ENCODE data around the gene OPN1MW. TPM values are rescaled to one million over a fixed set of nuclear protein-coding genes. Genes with fewer than 3 reads are reported as not detected.

OPN1MW gene
- total and polyA plus RNA-seq, 2 of the 8 experiments (the other 6 are each of a cell fraction or from before 2014, with no cell fraction given), result not detected

DNA sequence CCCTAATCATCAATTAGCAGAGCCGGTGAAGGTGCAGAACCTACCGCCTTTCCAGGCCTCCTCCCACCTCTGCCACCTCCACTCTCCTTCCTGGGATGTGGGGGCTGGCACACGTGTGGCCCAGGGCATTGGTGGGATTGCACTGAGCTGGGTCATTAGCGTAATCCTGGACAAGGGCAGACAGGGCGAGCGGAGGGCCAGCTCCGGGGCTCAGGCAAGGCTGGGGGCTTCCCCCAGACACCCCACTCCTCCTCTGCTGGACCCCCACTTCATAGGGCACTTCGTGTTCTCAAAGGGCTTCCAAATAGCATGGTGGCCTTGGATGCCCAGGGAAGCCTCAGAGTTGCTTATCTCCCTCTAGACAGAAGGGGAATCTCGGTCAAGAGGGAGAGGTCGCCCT lies 41.7 kb upstream of the OPN1MW start:
- Histone ChIP-seq H3K27me3 (replicated peaks in 1 of 4; ENCODE audit: control insufficient read depth in 3 of 4, extremely low read depth in 1 of 4, insufficient read depth in 3 of 4, low read length in 3 of 4) (no peaks in the 10 kb centered on the region), H2BK120ac (replicated peaks; ENCODE audit: low read depth, low read length) (no peak overlapping the region), H3K9me3 (ENCODE audit: insufficient read depth in 2 of 2, low read depth in 1 of 2, low read length in 1 of 2) (no peaks in the 10 kb centered on the region), H3K27ac (ENCODE audit: low read depth, low read length) (no peak overlapping the region), H3K4ac (replicated peaks; ENCODE audit: insufficient read length, low read depth, low read length) (no peak overlapping the region), H2AFZ (ENCODE audit: low read length) (no peak overlapping the region), H4K8ac (ENCODE audit: extremely low read depth, insufficient read depth, low read length) (no peak overlapping the region), H4K20me1 (replicated peaks in 1 of 2; ENCODE audit: control insufficient read depth in 1 of 2, insufficient read depth in 2 of 2, low read length in 2 of 2) (no peaks in the 10 kb centered on the region), H3K9ac (replicated peaks in 1 of 4; ENCODE audit: extremely low read depth in 1 of 4, low read depth in 3 of 4, low read length in 3 of 4) (no peak overlapping the region), H2BK15ac (ENCODE audit: low read length) (no peak overlapping the region), H3K4me2 (ENCODE audit: insufficient read depth in 1 of 2, low read depth in 2 of 2, low read length in 2 of 2) (no peak overlapping the region), H4K5ac (ENCODE audit: insufficient read length, low read depth, low read length) (no peak overlapping the region), H2BK5ac (ENCODE audit: low read depth, low read length) (no peak overlapping the region), H3K23ac (ENCODE audit: insufficient read length) (no peak overlapping the region), H3K14ac (ENCODE audit: insufficient read length) (no peak overlapping the region), H2AK5ac (ENCODE audit: low read depth, low read length) (no peak overlapping the region), H3K4me3 (ENCODE audit: extremely low read depth in 1 of 4, insufficient read depth in 2 of 4, low read depth in 3 of 4, low read length in 4 of 4) (no peak overlapping the region), H4K91ac (replicated peaks; ENCODE audit: insufficient read length, low read length) (no peak overlapping the region), H3K79me1 (ENCODE audit: low read depth, low read length) (no peaks in the 10 kb centered on the region), H3K18ac (ENCODE audit: extremely low read depth, low read length) (no peak overlapping the region), H2BK12ac (ENCODE audit: low read depth, low read length) (no peak overlapping the region), H3K56ac (replicated peaks; ENCODE audit: insufficient read length, low read depth, low read length) (no peak overlapping the region), H3K36me3 (ENCODE audit: control insufficient read depth in 2 of 4, insufficient read depth in 4 of 4, low read length in 3 of 4) (no peaks in the 10 kb centered on the region), H2BK20ac (ENCODE audit: low read length) (no peak overlapping the region), H3K79me2 (ENCODE audit: control insufficient read depth in 1 of 2, insufficient read depth in 2 of 2, low read length in 2 of 2) (no peaks in the 10 kb centered on the region), H3K4me1 (replicated peaks in 1 of 4; ENCODE audit: control insufficient read depth in 3 of 4, insufficient read depth in 4 of 4, low read length in 3 of 4) (no peaks in the 10 kb centered on the region), H3K23me2 (ENCODE audit: low read depth, low read length) (no peaks in the 10 kb centered on the region)
- WGBS, 2 experiments (ENCODE audit: extremely low coverage in 1 of 2, insufficient coverage in 1 of 2, insufficient read length in 1 of 2, insufficient replicate concordance in 2 of 2, low coverage in 1 of 2, low lambda C conversion rate in 2 of 2, missing lambda C conversion rate in 1 of 2), result 98% methylated on average over 5 of the region's 10 CpGs; no CpG with 5 or more reads in 1 of the 2 experiments
- FAIRE-seq (no peak), DNase-seq (ENCODE audit: low read depth in 1 of 2, low spot score in 2 of 2) (no peak)
- ChIA-PET POLR2A (ENCODE audit: partially characterized antibody) (no interaction called here), CTCF (ENCODE audit: partially characterized antibody) (interaction anchor here (1.2 kb wide), 1 partner anchor 167 kb away, joined by 3 read pairs; no protein-coding TSS in a partner anchor)
- TF ChIP-seq SIX5 (IDR thresholded peaks at IDR 0.05; ENCODE audit: low read depth, low read length) (no peak), SIRT6 (IDR thresholded peaks at IDR 0.05; ENCODE audit: low read length) (no peak), JUN (IDR thresholded peaks at IDR 0.05; ENCODE audit: low read depth, low read length) (no peak), POLR2AphosphoS5 (IDR thresholded peaks at IDR 0.05; ENCODE audit: low read depth, low read length) (no peak), RNF2 (IDR thresholded peaks at IDR 0.05; ENCODE audit: borderline replicate concordance, low read depth, low read length, missing control alignments, poor library complexity, severe bottlenecking) (no peak), BACH1 (IDR thresholded peaks at IDR 0.05; ENCODE audit: low read length) (no peak), HDAC6 (IDR thresholded peaks at IDR 0.05; ENCODE audit: low read depth, low read length) (no peak)
- TF ChIP-seq, protein P1, sequence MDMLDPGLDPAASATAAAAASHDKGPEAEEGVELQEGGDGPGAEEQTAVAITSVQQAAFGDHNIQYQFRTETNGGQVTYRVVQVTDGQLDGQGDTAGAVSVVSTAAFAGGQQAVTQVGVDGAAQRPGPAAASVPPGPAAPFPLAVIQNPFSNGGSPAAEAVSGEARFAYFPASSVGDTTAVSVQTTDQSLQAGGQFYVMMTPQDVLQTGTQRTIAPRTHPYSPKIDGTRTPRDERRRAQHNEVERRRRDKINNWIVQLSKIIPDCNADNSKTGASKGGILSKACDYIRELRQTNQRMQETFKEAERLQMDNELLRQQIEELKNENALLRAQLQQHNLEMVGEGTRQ (IDR thresholded peaks at IDR 0.05; ENCODE audit: low read length), result no peak
- TF ChIP-seq, protein P2, sequence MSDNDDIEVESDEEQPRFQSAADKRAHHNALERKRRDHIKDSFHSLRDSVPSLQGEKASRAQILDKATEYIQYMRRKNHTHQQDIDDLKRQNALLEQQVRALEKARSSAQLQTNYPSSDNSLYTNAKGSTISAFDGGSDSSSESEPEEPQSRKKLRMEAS (IDR thresholded peaks at IDR 0.05), result no peak
- TF ChIP-seq, protein P3, sequence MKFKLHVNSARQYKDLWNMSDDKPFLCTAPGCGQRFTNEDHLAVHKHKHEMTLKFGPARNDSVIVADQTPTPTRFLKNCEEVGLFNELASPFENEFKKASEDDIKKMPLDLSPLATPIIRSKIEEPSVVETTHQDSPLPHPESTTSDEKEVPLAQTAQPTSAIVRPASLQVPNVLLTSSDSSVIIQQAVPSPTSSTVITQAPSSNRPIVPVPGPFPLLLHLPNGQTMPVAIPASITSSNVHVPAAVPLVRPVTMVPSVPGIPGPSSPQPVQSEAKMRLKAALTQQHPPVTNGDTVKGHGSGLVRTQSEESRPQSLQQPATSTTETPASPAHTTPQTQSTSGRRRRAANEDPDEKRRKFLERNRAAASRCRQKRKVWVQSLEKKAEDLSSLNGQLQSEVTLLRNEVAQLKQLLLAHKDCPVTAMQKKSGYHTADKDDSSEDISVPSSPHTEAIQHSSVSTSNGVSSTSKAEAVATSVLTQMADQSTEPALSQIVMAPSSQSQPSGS (IDR thresholded peaks at IDR 0.05; ENCODE audit: low read length), result no peak

Data from H1 (cell line).